ENCODE results near the gene PPIA. TPM values are rescaled to one million over a fixed set of nuclear protein-coding genes. Genes with fewer than 3 reads are reported as not detected.
A peak's percentile ranks its signal among the peaks of the same experiment; 100 is the strongest.
"Not testable (repeated sequence)": the region's sequence is repeated elsewhere in the genome, so short reads cannot be mapped to it uniquely, and the experiment has no call there.

Gene PPIA
- polyA plus RNA-seq, 4 donors: 1,245 to 1,509 (median 1,378) TPM

DNA sequence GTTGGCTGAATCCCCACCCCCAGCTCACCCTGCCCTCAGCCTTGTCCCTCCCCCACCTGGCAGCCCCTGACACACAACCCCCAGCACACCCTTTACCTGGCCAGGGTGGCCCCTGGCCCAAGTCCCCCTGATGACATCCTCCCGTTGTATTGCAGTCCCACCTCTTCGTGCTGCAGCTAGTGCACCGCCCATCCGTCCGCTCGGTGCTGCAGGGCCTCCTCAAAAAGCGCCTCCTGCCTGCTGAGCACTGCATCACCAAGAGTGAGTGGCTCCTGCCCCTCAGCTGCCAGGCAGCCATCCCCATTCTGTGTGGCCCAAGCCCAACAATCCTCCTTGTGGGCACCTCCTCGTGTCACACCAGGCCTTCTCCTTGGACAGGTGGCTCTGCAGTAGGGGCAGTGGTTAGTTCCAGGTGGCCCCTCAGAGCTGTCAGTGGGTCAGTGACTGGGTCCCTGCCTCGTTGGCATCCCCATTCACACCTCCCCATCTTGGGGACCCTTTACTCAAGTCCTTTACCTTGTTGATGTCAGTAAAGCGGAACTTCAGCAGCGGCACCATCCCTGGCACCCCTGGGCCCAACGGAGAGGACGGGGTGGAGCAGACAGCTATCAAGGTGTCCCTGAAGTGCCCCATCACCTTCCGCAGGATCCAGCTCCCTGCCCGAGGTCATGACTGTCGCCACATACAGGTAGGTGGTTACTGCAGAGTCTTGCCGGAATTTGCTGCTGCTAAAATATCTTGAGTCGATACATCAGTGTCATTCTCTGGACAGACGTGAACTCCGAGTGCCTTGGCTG is 33.6 kb upstream of the PPIA start:
- DNase-seq (ENCODE audit: low read depth in 4 of 4, low spot score in 3 of 4): no peak

DNA sequence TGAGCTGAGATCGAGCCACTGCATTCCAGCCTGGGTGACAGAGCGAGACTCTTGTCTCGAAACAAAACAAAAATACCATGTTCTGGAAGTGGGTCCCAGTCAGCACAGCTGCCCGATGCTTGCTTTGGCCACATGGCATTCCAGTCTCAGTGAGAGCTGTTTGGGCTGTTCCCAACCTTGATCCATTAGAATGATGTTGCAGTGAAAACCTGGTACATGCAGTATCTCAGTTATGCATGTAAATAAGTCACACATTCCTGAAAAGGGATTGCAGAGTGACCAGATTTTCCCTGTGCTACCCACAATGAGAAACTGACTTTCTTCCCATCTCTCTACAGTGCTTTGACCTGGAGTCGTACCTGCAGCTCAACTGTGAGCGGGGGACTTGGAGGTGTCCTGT is 32.4 kb upstream of the PPIA start:
- DNase-seq (ENCODE audit: low read depth in 4 of 4, low spot score in 3 of 4): no peak

DNA sequence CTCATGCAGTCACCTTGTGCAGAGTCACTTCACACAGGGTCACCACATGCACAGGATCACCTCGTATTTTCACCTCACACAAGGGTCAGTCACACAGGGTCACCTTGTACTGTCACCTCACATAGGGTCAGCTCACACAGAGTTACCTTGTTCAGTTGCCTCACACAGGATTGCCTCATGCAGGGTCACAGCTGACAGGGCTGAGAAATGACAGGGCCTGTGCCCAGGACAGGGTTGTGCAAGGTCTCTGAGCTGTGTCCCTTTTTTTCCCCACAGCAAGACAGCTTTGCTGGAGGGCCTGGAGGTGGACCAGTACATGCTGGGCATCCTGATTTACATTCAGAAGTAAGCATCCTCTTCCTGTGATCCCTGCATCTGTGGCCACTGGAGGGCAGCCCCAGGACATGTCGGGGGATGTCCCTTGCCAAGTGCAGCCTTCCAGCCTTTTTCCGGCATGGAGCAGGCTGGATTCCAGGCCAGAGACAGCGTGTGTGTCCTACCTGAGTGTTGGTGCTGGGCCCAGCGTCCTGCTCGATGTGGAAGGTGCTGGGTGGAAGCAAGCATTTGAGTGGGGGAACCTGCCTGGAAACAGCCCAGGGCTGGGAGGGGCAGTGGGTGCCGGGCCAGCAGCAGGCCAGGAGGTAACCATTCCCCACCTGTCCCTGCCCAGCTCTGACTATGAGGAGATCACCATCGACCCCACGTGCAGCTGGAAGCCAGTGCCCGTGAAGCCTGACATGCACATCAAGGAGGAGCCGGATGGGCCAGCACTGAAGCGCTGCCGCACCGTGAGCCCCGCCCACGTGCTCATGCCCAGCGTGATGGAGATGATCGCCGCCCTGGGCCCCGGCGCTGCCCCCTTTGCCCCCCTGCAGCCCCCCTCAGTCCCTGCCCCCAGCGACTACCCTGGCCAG is 31.6 kb upstream of the PPIA start:
- DNase-seq (ENCODE audit: low read depth in 4 of 4, low spot score in 3 of 4): no peak

DNA sequence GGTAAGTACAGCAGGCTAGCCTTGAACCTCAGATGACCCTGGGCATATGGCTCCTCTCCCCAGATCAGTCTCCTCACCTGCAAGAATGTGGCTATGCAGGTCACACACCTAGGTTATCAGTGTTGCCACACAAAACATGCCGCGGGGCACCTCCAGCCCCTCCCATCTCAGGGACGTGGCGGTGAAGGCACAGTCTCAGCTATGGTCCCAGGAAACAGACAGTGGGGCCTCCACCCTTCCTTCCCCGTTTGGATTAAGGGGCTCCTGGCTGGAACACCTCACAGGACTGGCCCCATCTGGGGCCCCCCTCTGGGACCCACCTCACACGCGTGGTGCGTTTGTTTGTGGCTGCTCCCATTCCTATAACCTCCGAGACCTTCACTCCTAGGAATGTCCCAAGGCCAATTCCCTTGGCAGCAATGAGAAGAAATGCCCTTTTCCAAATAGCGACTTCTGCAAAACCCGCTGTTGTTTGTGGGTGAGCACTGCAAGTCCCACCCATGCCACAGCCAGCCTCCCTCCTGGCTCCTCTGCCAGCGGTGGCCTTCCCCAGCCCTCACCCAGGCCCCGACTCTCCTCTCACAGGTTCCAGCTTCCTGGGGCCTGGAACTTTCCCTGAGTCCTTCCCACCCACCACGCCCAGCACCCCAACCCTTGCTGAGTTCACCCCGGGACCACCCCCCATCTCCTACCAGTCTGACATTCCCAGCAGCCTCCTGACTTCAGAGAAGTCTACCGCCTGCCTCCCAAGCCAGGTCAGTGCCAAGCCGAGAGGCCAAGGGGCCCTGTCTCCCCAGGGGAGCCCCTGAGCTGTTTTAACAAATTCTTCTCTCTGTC is 30.7 kb upstream of the PPIA start:
- no peak for DNase-seq (ENCODE audit: low read depth in 4 of 4, low spot score in 3 of 4)

DNA sequence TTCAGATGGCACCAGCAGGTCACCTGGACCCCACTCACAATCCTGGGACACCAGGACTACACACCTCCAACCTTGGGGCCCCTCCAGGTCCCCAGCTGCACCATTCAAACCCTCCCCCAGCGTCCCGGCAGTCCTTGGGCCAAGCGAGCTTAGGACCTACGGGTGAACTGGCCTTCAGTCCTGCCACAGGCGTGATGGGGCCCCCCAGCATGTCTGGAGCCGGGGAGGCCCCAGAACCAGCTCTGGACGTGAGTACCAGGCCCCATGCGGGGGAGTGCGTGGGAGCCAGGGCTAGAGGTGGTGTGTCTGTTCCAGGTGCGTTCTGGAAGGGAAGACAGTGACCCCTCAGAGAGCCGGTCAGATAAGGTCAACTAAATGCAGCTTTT is 30.1 kb upstream of the PPIA start:
- no peak for DNase-seq (ENCODE audit: low read depth in 4 of 4, low spot score in 3 of 4)

DNA sequence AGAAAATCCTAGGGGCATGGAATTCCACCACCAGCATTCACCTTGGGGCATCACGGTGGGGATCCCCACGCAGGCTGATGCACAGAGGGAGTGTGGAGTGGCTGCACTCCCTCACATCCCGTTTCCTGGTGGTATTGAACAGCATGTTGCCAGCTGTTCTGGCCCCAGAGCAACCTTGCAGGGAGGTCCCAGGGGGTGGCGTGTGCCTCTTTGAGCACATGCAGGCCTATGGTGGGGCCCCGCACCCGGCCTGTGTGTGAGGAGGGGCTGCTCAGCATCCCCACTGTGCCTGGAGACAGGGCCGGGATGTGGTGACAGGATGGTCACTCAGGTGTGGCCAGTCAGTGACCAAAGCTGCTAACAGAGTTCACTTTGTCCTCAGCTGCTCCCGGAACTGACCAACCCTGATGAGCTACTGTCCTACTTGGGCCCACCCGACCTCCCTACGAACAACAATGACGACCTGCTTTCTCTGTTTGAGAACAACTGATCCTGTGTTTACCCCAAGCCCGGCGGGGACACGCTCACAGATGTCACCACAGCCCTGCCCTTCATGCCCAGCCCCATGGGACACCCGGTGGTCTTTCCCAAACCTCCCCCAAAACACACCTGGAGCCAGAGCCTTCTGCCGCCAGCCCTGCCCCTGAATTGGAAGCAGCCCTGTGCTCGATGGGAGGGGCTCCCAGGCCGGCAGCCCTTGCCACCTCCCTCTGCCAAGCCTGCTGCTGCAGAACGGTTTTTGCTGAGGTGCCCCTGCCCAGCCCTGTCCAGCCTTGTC is 29.2 kb upstream of the PPIA start:
- no peak for DNase-seq (ENCODE audit: low read depth in 4 of 4, low spot score in 3 of 4)

DNA sequence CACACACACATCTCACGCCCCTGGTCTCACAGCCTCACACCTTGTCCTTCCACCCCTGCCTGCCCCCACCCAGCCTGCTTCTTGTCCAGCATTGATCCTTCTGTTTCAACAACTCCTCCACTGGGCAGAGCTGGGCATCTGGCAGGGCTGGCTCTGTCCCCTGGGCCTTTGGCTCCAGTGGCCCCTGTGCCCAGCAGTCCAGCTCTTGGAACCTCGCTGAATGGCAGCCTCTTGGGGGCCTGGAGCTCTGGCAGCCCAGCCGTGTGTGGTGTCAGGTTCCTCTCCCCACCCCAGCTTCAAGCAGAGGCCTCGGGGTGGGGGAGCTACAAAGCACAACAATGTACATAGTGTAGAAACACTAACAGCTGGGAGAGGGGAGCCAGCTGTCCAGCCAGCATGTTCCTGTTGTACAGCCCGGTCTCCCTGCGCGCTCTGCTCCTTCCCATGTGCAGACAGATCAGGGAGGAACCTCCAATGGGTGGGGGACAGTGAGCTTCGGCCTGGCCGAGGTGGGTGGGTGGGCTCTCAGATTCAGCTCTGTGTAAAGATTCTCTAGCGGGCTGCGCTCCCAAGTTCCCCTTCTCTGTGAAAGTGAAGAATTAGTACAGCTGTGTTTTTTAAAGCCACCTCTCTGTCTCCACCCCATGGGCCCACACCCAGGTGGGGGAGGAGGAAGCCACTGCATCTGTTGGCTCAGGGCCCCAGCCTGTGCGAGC is 28.4 kb upstream of the PPIA start:
- DNase-seq (ENCODE audit: low read depth in 4 of 4, low spot score in 3 of 4): peak; percentile 46 to 65 (median 52)

DNA sequence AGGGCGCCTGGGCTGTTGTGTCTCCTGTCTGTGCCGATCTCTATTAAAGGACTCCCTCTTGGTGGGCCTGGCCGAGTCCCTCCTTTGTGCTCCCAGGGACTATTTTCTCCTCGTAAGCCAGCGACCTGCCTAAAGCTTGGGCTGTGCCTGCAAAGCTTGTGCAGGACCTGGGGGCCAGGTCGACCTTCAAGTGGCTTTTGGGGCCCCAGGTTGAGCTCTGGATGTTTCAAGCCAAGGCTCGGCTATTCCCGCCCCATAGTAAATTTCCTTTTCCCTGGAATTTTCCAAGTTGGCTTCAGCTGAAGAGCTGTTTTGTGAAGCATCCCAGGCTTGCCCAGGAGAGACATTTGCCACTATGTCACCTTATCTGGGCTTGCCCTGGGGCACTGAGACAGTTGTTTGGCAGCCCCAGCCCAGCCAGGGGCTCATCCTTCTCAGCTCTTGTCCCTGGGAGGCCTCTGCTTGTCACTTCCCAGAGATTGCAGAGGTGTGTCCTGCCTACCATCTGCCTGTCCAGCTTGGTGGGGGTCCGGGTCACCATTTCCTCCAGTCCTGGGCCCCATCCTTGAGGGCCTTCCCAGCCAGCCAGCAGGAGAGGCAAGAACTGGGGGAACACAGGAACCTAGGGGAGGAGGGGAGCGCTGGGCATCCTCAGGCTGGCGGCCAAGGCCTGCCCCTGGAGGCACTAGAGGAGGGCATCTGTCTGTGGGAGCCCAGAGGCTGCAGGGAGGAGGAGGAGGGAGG is 27.7 kb upstream of the PPIA start:
- no peak for DNase-seq (ENCODE audit: low read depth in 4 of 4, low spot score in 3 of 4)

DNA sequence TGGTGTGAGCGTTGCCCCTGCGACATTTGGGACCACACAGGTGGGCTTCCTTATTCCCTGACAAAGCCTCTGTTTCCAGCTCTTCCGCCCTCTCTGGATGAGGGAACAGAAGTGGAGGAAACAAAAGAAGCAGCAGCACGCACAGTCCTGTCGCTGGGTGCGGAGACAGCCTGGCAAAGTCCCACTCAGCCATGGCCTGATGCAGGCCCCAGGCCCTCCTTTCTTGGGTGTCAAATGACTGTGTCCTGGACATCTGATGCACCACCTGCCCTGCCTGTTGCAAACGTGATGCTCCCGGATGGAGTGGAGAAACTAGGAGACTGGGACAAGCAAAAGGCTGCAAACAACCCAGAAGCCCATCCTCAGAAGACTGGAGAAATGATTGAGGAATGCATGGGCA is 27.1 kb upstream of the PPIA start:
- no peak for DNase-seq (ENCODE audit: low read depth in 4 of 4, low spot score in 3 of 4)

DNA sequence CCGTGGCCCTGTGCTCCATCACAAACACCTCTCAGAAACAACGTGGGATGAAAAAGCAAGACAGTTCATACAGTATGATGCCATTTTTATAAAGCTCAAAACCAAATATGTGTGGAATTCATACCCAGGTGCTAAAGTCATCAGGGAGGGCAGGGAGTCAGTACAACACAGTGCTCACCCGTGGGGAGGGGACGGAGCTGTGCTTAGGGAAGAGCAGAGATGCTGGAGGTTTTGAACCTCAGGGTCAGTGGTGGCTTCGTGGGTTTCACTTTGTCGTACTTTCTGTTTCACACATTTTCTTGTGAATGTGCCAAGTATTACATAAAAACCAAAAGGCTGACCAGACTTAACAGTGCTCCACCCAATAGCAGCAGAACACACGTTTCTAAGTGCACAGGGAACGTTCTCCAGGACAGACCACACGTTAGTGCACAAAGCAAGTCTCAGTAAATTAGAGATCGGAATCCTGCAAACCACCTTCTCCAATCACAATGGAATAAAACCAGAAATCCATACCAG is 26.6 kb upstream of the PPIA start:
- DNase-seq (ENCODE audit: low read depth in 4 of 4, low spot score in 3 of 4): no peak

DNA sequence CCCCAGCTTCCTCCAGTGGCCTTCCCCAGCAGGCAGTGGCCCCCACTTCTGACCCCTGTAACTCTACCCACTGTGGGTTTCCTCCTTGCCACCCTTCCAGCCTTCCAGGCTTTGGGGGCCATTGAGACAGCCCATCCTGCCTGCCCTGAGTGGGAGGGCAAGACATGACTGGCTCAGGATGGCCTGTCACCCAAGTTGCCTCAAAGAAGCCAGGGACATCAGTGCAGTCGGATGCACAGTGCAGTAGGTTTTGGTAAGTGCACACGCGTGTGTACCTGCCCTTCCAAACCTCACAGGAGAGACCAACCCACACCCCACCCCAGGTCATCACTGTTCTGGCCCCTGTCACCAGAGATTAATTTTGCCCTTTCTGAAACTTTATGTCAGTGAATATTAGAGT is 25.1 kb upstream of the PPIA start:
- DNase-seq (ENCODE audit: low read depth in 4 of 4, low spot score in 3 of 4): no peak

DNA sequence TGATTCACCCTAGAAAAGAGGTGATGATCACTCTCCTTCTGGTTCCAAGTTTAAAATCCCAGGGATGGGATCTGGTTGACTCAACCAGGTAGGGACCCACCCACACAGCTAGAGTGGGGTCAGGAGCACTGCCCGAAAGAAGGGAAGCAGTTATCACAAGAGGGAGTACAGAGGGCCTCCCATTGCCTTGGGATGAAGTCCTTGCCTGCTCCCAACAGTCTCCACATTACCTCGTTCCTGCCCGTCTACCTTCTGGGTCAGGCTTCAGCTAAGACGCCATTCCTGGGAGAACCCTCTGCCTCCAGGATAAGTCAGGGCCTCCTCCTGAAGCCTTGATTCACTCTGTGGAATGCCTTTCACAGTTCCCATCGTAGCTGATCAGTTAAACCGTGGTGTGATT is 24.0 kb upstream of the PPIA start:
- no peak for DNase-seq (ENCODE audit: low read depth in 4 of 4, low spot score in 3 of 4)

DNA sequence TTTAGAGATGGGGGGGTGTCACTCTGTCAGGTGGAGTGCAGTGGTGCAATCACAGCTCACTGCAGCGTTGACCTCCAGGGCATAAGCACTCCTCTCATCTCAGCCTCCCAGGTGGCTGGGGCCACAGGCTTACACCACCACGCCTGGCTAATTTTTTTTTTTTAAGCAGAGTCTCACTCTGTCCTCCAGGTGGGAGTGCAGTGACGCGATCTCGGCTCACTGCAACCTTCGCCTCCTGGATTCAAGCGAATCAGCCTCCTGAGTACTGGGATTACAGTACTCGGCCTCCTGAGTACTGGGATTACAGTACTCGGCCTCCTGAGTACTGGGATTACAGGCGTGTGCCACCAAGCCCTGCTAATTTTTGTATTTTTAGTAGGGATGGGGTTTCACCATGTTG is 23.6 kb upstream of the PPIA start:
- DNase-seq (ENCODE audit: low read depth in 4 of 4, low spot score in 3 of 4): no peak

DNA sequence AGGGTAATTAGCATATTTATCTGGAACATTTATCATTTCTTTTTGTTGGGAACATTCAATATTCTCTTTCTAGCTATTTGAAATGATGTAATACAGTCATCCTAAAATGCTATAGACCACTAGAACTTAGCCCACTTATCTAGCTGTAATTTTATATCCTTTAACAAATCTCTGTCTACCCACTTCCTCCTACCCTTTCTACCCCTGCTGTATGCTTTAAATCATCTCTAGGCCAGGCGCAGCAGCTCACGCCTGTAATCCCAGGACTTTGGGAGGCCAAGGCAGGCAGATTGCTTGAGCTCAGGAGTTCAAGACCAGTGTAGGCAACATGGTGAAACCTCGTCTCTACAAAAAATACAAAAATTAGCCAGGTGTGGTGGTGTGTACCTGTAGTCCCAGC is 22.0 kb upstream of the PPIA start:
- DNase-seq (ENCODE audit: low read depth in 4 of 4, low spot score in 3 of 4): not testable (repeated sequence)

DNA sequence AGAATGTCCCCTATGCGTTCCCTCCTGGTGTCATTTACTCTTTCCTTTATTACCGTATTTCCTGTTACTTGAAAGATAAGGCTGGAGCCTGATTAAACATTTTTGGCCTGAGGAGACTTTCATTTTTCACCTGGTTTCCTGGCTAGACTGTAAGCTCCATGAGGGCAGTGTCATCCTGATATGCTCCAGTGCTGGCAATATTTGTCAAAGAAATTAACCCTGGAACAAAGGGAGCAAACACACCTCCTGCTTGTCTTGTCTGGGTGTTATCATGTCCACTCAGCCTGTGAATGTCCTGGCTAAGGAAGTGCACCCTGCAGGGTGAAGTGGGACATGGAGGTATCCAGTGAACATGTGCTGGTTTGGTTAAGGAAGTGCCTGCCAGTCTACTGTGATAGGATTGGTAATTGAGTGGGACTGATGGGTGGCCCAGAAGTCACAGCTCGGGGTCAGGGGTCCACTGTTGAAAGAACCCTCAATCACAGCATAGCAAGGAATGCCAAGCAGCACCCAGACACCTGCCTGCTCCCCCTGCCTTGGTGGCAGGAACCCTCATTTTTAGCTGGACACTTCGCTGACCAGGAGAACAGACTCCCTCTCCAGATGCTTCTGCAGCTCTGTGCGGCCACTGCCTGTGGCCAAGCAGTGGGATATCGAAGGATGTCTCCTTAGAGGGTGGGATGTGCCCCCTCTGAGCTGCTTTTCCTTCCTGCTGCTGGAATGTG is 20.9 kb upstream of the PPIA start:
- no peak for DNase-seq (ENCODE audit: low read depth in 4 of 4, low spot score in 3 of 4)

DNA sequence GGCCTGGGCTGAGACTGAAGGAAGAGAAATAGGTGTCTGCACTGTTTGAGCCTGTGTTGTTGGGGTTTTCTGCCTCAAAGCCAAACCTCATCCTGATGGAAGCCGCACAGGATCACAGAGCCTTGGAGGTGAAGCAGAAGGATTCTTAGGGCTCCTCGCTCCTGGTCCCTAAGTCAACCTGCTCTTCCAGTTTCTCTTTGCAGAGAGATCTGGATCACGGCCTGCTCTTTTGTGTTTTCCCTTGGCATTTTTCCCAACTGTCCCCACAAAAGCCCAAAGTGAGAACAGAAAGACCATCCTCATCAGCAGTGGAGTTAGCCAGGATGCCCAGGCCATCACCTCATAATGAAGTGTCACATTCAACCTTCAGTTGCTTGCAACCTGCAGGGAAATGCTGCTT is 20.3 kb upstream of the PPIA start:
- DNase-seq (ENCODE audit: low read depth in 4 of 4, low spot score in 3 of 4): no peak

DNA sequence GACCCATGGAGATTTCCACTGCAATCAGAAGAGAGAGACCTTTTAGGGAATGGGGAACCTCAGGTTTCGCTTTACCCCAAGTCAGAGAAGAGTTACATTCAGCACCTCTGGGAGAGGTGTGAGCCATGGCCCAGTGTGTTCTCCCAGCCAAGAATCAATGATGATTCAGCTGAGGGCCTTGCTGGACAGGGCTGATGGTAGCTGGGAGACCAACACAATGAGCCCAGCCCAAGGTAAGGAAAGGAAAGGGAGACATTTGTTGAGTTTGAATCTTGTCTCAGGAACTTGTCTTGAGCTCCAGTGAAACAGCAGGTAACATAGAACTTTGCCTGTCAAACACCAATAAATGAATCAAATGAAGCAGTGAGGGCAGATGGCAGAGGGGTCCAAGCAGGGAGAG is 14.0 kb upstream of the PPIA start:
- DNase-seq (ENCODE audit: low read depth in 4 of 4, low spot score in 3 of 4): no peak

DNA sequence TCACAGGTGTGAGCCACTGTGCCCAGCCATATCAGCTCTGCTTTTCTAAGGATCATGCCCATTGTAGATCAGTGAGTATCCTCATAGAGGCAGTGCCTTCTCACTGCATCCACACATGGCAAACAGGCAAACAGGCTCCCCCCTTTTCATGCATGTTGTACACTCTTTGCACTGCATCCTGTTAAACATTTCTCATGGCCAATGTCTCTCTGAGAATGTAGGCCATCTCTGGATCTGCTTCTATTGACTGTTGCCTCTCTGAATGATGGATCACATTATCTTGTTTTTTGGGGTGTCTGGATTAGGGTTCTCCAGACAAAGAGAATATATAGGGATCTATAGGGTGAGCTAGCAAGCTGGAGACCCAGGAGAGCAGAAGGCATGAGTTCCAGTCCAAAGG is 13.1 kb upstream of the PPIA start:
- no peak for DNase-seq (ENCODE audit: low read depth in 4 of 4, low spot score in 3 of 4)
